Activated T-helper 9 cell treated with anti-CD3 and anti-CD28 coated beads, Interleukin-2, amount 50 U/mL, for 16 hours (primary cell): ENCODE measurements around the gene ZBTB33.

Experiments
- DNase-seq: peaks from one replicate; pipeline ENCODE4 v3.0.0-alpha.2; 2020; ENCODE audit warnings: low read depth

The ZBTB33 gene

DNA sequence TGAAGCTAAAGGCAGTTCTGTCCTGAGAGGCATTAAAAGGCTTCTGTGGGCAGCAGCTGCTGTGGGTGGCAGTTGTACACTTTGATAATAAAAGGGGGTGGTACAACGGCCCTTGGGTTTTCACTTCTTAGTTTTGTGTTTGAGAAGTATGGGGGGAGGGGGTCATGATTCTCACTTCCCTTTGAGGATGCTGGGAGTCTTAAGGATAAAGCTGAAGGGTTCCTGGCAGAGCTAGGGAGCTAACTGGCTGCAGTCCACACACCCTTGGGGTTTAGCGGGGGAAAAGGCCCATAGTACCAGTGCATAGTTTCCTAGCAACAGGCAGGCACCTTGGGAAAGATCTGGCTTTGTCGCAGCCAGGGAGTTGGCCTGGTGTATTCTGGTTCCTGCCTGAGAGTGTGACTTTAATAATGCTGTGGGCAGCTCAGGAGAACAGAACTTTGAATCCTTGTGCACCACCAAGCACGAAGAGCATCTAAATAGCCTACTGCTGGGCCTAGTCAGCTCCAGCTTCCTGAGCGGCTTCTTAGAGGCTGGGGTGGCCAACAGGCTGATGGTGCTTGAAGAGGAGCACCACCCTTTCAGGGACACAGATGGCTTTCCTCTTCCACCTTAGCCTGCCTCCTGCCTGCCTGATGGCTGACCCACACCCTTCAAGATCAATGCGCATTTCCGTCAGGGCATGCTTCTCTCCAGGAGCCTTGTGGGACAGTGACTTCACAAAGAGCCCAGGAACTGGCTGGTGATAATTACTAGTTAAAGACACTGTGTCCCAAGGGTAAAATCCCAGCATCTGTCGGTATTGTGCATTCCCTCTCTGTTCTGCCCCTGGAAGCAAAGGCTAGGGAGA is 12.5 kb downstream of the ZBTB33 start:
- no peak for DNase-seq

DNA sequence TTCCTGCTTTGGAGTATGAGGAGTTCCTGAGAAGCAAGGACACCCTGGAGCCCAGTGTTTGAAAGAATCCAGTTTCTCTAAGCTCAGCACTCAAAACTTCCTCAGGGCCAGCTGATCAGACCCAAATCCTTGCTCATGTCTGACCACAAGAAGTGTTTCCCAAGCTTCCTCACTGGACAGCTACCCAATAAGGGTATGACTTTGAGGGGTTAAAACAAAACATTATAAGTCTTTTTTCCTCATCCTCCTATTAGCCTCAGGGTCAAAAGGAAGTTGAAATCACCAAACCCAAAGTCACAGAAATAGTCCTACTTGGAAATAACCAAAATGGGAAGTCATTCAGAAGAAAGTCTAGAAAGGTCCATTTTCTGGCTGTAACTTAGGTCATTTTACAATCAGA is 13.7 kb downstream of the ZBTB33 start:
- DNase-seq = no peak

DNA sequence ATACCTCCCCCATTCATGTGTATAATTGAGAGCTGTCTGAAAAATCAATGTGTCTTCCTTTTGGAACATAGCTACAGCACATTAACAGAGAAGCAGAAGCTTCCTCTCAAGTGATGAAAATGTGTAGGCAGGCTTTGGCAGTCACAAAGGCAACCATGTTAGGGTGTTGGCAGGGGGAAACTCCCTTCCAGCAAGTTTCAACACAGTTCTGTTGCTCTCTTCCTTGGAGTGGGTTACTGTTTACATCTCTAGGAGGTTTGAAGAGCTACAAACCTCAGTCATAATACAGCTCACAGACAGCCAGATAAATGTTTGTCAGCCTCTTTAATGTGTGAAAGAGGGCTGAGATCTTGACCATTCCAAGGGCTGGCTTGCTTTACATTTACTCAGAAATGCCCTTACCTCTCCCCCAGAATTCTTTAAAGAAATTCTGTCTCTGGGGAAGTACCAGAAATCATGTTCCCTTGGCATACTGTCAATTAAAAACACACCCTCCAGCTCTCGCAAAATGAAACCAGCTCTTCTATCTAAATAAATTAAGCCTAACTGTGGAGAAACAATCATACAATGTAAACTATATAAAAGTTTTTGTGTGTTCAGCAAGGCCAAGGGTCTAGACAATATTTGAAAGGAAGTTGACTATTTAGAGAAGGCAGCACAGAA is 18.9 kb downstream of the ZBTB33 start:
- DNase-seq = no peak

DNA sequence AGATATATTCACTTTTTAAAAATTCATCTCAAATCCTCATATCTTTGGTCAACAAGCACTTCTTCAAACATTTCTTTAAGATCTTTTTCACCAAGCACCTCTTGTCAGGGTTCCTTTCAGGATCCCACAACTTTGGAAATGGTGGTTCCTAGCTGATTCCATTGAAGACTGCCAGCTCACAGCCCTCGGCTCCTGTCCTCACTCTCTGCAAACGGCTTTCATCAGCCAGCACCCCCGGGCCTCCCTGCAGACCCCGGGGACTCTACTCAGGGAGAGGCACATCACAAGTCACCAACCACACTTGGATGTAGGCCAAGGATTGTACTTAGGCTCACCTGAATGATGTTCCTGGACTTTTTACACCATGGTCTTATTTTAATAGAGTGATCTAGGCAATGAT is 20.0 kb downstream of the ZBTB33 start:
- DNase-seq = no peak

DNA sequence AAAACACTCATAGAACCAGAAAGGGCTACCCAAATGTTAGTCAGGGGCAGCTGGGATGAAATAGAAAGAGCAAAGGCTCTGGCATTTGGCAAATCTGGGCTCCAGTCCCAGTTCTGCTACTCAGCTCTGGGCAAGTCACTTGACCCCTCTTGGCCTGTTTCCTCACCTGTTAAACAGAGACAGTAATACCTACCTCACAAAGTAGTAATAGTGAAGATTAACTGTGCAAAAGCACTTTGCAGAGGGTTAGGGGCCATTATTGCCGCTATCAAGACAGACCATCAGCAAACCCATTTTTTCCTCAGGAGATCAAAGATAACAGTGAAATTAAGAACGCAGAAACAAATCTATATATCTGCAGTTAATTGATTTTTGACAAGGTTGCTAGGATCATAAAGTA is 20.6 kb downstream of the ZBTB33 start:
- no peak for DNase-seq

DNA sequence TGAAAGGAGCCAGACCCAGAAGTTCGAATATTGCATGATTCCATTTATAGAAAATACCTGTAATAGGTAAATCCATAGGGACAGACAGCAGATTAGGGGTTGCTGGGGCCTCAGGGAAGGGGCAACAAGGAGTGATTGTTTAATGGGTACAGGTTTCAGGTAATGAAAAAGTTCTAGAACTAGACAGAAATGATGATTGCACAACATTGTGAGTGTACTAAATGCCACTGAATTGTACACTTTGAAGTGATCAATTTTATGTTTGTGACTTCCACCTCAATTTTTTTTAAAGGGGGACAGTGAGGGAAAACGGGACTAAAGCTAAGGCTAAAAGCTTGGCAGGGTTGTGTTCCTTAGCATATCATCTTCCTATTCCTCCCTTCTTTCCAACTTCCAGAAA is 23.5 kb downstream of the ZBTB33 start:
- DNase-seq = no peak

DNA sequence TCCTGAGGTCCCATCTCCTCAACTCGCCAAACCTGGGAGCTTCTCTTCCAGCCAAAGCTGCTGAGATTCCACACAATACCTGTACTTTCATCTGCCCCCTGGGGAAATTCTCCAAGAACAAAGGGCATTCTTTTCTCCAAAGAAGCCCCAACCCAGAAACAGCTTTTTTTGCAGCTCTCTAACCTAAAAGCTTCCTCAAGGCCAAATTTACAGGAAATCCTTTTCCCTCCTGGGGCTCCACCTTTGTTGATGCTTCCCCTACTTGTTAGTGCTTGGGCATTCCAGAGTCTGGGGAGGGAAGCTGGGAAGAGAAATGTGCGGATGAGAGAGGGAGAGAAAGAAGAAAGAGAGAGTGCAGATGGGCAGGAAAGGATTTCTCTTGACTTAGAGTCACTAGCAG is 24.3 kb downstream of the ZBTB33 start:
- no peak for DNase-seq

DNA sequence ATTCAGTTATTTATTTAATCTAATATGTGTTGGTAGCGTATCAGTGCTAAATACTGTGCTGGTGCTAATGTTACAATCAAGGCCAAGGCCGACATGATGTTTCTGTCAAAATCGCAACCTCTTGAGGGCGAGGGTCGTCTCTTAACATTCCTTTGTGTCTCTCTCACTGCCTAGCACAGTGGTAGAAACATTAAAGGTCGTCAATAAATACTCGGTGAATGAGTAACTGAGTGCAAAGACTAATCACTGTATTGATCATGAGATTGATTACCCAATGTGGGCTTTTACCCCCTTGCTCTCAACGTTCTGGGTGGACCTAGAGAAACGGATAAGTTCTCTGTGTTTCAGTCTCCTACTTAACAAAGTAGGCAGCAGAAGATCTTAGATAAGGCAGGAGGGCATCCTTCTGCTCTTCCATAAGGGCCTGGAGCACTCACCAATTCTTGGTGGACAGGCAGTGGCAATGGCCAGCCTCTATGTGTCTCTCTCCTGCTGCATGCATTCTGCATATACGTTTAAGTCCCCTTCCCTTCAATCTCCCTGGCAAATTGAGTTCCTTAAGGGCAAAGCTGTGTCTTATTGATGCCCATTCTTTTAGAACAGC is 30.5 kb downstream of the ZBTB33 start:
- DNase-seq = no peak

DNA sequence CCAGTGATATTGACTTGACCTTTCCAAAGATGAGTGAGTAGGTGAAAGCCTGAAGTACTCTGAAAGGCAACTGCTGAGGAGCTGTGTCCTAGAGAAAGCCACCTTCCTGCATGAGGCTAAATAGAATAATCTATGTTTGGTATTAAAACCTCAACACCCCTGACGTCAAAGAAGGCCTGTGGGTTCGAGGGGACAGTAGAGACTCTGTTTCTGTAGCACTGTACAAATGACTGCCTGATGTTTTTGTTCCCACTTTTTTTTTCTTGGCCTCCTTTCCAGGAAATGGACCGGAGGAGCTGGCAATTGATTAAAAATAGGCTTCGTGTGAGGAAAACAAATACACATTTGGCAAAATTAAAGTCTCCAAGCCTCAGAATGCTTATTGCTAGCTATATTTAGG is 31.1 kb downstream of the ZBTB33 start:
- no peak for DNase-seq

DNA sequence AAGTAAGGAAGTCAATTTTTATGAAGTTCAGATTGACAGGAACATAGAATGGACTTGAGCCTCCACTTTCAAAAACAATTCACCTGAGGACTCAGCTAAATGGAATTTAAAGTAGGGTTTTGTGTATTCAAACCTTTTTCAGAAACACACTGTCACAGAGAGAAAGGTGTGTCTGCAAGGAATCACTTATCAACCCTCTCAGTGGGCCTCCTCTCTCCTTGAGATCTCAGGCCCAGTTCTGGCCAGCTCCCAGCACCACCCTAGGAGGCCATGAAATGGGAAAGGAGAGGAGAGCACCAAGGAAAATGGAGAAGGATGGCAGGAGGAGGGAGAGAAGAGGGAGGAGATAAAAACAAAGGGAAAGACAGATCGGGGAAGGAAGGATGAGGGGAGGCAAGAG is 32.1 kb downstream of the ZBTB33 start:
- no peak for DNase-seq

DNA sequence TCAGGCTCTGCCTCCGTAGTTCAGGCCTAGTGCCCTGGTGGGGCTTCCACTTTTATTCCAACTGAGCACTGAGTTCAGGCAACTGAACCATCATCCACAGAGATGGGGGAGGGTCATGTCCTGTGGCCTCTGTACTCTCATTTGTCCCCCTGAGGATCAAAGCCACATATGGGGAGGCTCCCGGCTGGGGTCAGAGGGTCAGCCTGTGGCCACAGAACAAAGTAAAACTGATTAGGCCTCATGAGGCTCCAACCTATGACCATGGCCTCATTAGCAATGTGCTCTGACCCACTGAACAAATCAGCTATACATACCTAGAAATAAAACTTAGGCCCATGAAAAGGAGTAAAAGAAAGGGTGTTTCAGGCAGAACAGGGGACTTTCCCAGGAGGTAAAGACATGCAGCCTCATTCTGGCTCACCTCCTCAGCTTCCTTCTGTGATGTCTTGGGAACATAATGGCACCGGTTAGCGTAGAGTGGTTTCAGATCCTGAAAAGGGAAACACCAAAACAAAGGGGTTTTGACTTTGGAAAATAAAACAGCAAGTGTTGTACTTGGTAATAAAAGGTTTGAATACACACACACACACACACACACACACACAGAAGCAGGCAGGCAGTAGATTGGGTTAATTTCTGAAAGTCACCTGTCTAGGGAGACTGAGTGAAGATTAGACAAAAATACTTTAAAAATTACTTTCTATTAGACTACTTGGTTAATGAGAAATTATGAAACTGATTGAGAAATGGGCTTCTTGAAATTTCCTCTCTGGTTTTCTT is 36.3 kb downstream of the ZBTB33 start:
- no peak for DNase-seq

DNA sequence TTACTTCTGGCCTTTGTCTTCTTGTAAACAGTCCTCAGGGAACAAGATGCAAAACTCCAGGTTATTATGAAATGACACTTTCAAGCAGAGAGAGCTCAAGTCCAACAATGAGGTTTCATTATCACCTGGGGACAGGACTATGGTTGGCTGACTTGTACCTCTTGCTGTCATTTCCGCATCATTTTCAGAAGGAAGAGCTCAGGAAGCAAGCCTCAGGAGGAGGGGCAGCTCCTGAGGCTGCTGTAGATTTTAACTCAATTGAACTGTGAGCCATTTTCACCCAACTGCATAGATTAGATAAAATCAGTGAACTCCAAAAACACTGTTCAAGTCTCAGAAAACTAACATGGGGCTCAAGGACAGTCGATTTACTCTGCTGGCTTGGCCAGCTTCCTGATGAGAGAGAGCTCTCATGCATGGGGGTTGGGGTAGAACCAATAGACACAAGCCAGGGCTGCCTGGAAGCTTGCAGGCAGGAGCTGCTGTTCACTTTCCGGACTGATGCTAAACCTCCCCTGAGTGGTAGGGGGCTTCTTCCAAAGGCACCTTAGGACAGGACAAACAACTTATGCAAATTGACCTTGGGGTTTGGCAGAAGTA is 37.0 kb downstream of the ZBTB33 start:
- DNase-seq = no peak

DNA sequence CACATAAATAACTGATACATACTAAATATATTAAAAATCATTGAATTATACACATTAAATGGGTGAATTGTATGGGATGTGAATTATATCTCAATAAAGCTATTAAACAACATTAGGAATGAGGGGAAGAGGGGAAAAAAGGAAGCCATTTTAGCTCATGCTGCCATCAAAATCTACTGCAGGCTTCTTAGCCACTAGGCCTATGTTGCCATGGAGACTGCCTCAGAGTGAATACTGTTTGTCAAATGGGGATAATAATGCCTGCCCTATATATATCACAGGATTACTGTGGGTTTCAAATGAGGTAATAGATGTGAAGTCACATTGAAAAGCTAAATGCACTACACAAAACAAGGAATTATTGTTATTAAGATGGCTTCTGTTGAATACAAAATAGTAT is 39.5 kb downstream of the ZBTB33 start:
- no peak for DNase-seq

DNA sequence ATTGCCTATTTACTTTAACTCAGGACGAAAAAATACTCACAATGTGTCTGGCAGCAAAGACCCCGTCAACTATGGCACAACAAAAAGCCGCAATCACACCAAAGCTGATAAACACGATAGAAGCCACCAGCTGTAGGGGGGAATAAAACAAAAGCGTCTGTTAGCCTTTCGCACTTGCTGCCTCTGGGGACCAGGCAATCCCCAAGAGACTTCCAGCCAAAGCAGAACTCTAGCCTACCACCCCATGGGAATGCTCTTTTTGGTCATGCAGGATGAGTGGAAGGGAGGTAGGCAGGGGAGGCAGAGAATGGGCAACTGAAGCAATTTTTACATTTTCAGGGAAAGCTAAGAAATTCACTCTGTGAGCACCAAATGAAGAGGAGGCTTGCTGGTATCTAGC is 40.6 kb downstream of the ZBTB33 start:
- no peak for DNase-seq

DNA sequence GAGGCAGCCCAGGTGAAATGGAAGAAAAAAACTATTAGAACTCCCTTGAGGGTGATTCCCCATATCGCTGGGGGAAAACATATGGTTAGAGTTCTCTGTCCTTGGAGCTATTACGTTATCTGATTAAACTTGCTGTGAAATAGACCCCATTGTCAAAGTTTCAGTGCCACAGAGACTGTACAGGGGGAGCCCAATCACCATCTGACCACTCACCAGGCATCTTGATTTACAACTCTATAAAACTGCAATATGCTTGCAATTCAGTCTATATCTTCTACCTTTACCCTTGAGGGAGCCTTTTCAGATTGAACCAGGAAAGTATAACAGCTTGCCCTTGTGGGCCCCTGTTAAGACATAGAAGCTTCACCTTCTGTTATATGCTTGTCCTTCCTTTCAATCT is 42.4 kb downstream of the ZBTB33 start:
- DNase-seq = no peak

DNA sequence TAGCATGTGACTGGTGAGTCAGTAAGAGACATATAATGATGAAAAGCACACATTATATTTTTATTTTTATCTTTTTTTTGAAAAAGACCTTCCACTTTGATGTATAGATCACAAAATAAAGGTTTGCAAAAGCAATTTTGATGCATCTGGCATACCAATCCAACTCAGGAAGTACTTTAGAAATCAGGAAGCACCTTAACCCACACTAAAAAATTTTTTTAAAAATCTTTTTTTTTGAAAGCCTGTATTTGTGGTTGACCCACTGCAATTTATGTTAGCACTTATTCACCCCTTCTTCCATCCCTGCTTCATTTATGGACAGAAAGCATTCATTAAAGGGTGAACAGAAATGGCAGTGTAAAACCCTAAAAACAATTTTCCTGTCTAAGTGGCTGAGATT is 44.0 kb downstream of the ZBTB33 start:
- DNase-seq = no peak

DNA sequence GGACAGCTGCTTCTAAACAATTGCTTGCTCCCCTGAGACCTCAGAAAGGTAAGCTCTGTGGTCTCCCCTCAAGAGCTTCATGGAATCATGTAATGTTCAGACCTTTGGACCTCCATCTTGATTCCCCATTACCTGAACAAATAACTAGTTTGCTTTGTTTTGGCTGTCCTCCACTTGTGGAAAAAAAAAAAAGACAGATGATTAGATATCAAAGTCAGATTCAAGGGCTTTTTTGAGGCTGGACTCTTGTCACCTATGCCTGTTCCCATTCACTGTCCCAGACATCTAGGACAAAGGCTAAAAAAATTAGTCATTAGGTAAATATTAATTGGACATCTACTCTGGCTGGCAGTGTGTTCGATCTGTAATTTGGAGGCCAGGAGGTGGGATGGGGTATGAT is 47.3 kb downstream of the ZBTB33 start:
- no peak for DNase-seq

DNA sequence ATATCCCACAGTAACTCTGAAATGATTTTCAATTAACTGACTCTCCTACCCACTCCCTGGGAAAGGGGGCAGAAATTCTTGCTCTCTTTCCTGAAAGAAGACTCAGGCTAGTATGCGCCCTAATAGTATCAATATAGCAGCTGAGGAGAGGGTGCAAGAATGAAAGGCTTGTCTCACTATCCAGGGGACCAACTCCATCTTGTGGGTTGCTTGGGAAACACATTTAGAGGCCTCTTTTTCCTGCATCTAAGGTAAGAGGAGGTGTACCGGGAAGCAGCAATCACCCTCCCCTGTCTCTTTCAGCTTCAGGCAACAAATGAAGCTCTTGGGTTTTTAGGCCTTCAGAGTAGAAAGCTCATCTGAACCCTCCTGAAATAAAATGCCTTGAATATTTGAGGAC is 49.3 kb downstream of the ZBTB33 start:
- DNase-seq = no peak

DNA sequence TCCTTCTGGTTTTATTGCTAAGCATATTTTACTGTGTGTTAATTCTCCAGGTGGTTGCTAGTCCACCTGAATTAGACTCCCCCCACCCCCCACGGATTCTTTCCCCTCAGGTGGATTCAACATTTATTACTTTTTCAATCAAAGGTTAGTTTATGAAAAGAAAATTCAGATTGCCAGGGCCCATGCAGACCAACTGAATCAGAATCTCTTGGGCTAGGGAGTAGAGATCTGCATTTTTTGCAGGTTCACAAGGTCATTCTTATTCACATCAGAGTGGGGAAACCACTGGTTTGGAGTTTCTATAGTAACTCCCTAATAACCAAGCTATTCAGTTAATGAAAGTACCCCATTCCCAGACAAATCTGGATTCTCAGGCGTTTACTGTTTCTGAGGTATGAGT is 50.9 kb downstream of the ZBTB33 start:
- DNase-seq = no peak

DNA sequence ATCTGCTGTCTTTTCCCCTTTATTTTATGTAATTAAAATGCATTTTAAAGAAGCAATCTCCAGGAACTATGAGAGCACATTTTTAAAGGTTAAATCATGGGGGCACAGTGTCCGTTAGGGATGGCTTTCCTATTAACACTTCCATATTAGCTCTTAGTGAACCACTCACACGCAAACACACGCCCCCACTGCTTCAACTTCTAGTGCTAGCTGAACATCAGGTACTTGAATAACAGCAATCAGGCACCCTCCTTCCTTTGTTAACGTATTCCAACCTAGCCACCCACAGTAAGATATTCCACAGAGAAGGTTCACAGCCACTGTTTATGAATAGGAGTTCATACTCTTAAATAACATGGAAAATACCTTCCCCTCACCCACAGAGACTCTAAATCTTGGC is 51.3 kb downstream of the ZBTB33 start:
- no peak for DNase-seq

DNA sequence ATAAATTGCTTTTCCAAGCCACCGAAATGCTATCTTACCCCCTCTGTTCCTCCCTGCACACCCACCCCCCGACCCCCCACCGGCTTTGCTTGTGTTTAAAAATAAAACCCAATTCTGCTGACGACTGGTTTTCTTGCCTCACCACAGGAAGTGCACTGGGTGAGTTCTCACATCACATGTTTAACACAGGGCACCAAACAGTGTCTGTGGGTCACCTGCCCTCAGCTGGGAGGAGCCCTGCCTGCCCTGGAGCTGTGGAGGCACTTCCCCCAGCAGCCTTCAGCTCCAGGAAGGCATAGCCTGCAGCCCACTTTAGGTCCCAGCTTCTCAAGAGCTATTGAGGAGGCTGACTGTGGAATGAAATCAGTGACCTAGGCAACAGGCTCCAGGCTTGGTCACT is 51.8 kb downstream of the ZBTB33 start:
- no peak for DNase-seq

DNA sequence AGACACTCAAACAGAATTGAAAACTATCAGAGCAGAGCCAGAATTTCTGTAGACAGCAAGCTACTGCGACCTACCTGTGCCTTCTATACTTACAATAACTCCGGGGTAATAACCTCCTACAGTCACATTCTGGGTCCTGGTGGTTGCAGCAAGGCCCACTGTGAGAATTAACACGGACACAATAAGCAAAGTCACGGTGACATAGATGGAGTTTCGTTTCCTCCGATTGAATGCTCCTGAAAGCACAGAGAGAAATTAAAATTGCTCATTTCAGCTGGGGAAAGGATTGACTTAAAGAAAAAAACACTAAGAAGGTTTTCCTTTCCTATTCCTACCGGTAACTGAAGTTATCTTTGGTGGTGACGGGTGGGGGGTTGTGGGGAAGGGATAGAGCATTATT is 53.6 kb downstream of the ZBTB33 start:
- no peak for DNase-seq
